ENCODE data around the gene PGM5. TPM values are rescaled to one million over a fixed set of nuclear protein-coding genes. Genes with fewer than 3 reads are reported as not detected.
"Not testable (repeated sequence)": the region's sequence is repeated elsewhere in the genome, so short reads cannot be mapped to it uniquely, and the experiment has no call there.

The PGM5 gene
- total RNA-seq, 4 donors from 2014 or later = 153 to 289 (median 274) TPM

DNA sequence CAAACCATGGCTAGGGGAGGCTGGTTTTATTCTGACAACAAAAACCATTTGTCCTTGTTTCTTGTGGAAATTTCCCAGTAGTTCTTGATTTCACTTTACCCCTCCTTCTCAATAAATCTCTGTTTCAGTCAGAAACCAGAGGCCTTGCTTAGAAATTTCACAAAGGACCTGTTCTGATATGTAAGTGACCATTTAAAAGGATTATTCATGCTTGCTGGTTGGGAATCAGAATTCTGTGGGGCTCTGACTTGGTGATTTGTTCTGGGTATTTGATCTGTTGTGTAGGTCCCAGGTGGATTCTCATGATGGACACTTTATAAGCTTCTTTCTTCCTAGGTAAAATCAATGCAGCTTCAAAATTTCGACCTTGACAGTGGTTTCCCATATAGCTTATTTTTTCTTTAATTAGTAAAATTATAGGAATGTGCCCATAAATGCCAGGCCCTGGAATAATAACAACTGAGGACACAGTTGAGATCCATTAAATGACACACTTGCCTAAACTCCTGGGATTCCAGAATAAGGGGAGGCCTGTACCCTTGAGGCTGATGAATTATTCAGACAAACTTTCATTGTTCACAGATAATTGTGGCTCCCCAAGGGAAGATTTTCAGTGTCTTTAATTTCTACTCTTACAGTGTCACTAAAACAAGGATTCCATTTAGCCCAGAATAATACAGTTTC lies 40.1 kb downstream of the PGM5 start:
- H3K9me3 ChIP-seq; H3K4me3 ChIP-seq; intact Hi-C loops (cut with DNase I; ENCODE audit: low total_unique reads); H3K36me3 ChIP-seq; H3K27me3 ChIP-seq; DNase-seq; H3K4me1 ChIP-seq: not testable (repeated sequence)
- H3K27ac ChIP-seq = peak overlapping the region; percentile 26 to 41

DNA sequence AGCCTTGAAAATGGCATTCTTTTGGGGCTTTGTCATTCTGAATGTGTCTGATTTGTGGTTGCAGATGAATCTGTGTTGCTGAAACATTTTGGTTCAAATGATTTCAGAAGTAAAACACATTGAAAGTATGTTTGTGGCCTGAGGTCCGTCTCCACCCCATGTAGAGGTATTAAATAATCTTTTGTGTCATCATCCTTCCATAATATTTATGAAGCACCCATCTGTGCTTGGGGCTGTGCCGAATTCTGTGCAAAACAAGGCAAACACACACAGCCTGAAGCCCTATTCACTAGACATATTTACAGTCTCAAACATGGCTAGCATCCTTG lies 40.6 kb downstream of the PGM5 start:
- intact Hi-C loops (cut with DNase I; ENCODE audit: low total_unique reads); H3K27me3 ChIP-seq; H3K4me3 ChIP-seq; H3K9me3 ChIP-seq; H3K36me3 ChIP-seq; DNase-seq; H3K4me1 ChIP-seq: not testable (repeated sequence)
- H3K27ac ChIP-seq = peak overlapping the region; percentile 26 to 41

DNA sequence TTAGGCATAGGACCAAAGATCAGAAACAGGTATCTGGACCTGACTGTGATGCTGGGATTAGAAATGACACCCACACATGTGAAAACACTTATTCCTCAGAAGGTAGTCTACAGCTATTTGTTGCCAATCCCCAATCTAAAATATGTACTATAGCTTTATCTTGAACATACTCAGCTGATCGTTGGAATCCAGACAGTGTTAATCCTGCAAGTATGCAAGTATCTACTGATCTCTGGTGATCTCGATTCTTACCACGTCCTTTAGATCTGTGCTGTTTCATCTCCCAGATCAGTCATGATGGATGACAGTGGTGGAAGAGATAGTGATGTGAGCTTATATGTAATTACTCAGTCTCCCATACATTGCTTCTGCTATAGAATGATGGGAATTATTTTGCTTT lies 41.4 kb downstream of the PGM5 start:
- H3K9me3 ChIP-seq; intact Hi-C loops (cut with DNase I; ENCODE audit: low total_unique reads); H3K4me3 ChIP-seq; H3K4me1 ChIP-seq; H3K36me3 ChIP-seq; DNase-seq; H3K27me3 ChIP-seq; H3K27ac ChIP-seq: not testable (repeated sequence)

DNA sequence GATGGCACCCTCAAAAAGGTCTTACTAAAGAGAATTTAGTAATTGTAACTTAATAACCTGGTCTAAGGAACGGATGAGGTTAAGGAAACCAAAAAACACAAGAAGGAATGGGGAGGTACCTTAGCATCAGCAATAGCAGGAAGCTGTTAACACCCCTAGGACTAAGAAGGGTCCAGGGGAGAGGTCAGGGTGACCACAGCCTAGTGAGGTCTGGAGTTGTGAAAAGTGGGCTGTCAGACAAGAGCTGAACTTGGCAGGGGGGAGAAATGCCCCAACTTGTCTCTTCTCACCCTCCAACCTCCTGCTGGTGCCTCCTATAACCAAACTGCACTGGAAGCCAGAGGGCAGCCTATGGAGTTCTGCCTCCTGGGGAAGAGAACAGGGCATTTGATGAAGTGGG lies 41.9 kb downstream of the PGM5 start:
- H3K36me3 ChIP-seq; H3K27ac ChIP-seq; intact Hi-C loops (cut with DNase I; ENCODE audit: low total_unique reads); H3K4me1 ChIP-seq; H3K9me3 ChIP-seq; H3K27me3 ChIP-seq; H3K4me3 ChIP-seq; DNase-seq: not testable (repeated sequence)

DNA sequence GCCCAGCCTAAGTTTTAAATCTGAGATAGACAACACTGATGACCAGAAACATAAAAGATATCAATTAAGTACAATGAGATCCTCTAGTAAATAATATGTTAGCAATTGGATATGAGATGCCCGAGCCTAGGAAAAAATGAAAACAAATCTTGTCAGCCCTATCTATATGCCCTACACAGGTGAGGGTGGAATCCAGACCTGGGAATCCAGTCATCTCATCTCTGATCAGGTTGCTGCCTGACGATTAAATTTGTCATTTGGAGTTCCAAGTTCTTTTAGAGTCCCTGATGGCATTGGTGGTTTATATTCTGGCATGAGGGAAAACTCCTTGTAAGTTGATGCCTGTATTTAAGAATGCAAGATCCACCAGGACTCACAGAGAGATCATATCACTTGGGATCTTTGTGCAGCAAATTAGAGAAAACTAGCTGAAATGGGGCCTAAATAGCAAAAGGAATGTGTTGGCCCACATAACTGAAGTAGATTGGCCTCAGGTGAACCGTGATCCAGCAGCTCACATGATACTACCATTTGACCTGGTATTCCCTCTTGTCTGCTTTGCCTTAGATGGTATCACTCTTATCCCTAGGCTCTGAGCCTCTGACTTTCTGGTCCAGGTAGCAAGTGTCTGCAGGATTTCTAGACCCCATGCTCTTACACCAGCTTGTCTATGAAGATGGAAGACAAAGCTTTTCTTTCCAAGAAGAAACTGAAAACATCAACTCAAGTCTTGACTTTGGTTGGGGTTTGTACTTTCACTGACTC lies 48.2 kb downstream of the PGM5 start:
- H3K4me1 ChIP-seq; intact Hi-C loops (cut with DNase I; ENCODE audit: low total_unique reads); H3K4me3 ChIP-seq; H3K27ac ChIP-seq; H3K27me3 ChIP-seq; H3K36me3 ChIP-seq; DNase-seq; H3K9me3 ChIP-seq: not testable (repeated sequence)

DNA sequence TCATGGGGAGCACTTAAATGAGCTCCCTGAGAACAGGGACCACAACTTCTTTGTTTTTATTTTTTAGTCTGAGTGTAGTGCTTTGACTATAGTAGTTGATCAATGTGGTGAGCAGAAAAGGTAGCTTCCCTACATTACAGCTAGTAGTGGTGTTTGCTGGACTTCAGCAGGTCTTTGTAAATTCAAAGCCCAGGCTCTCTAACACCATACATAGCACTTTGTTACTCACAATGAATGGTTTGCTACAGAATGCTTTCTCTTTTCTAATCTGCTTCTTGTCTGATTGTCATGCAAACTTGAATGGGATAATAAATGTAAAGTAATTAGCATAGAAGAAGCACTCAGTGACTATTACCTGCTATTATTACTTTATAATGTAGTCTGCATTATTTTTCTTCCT lies 55.5 kb downstream of the PGM5 start:
- H3K27ac ChIP-seq; H3K27me3 ChIP-seq; H3K9me3 ChIP-seq; intact Hi-C loops (cut with DNase I; ENCODE audit: low total_unique reads); H3K4me1 ChIP-seq; DNase-seq; H3K4me3 ChIP-seq; H3K36me3 ChIP-seq: not testable (repeated sequence)

DNA sequence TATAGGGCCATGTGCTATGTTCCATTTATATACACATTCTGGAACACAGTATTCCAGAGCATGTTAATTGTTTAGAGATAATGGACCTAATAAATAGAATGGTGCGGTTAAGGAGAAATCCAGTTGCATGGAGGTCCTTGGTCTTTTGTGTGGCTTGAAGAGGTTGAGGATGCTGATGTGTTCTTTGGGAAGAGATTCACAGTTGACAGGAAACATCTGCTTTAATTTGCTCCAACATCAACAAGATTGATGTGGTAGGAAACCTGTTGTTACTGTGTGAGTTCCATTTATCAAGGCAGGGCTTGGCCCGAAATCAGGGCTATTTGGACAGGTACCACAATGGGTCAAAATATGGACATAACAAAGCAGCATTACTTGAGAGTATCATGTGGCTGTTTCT lies 56.3 kb downstream of the PGM5 start:
- H3K9me3 ChIP-seq; H3K27me3 ChIP-seq; H3K4me1 ChIP-seq; H3K27ac ChIP-seq; intact Hi-C loops (cut with DNase I; ENCODE audit: low total_unique reads); H3K4me3 ChIP-seq; H3K36me3 ChIP-seq; DNase-seq: not testable (repeated sequence)

DNA sequence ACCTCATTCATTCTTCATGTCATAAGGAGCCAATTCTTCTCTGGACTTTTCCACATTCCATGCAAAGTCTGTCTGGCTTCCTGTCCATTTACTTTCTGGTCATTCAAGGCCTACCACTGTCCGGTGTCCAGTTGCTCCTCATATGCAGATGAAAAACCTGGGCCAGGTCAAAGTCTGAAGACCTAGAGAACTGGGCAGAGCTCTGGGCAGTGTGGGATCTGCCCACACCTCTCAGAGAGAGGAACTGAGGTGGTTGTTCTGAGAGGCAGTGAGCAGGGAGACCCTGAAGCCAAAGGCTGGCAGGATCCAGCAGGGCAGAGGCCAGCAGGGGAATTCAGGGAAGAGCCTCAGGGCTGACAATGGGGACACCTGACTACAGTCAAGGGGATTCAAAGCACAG lies 58.7 kb downstream of the PGM5 start:
- H3K4me3 ChIP-seq; DNase-seq; H3K4me1 ChIP-seq; H3K36me3 ChIP-seq; H3K27ac ChIP-seq; H3K27me3 ChIP-seq; H3K9me3 ChIP-seq; intact Hi-C loops (cut with DNase I; ENCODE audit: low total_unique reads): not testable (repeated sequence)

DNA sequence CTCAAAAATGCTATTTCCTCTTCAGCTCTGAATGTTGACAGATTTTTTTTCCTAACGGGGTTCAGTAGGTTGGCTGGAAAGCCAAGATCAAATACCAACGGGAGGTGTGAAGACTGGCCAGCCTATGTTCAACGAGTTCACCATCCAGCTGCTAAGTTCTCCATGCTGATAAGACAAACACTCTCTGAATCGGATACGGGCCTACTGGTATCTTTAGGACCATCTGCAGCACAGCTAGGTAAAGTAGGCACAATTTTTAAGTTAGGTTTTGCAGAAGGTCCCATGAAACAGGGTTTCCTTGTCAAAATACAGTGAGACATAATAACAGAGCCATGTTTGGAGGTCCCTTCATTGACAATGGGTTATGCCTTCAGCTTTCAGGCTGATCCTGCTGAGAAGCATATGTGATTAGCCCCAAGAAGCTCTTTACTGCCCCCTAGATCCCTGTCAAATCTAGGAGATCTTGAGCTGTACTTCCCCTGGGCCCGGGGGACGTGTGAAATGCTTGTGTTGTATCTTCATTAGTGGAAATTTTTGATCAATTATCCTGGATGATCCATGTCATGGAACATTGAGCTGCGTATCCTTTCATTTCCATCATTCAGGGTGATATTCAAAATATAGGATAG lies 60.6 kb downstream of the PGM5 start:
- no peaks in the 10 kb centered on the region for H3K36me3 ChIP-seq
- H3K27ac ChIP-seq = peak overlapping the region in 1 of 2 donors; percentile 39
- no peak for DNase-seq
- no peak overlapping the region for H3K4me3 ChIP-seq
- no peaks in the 10 kb centered on the region for H3K4me1 ChIP-seq
- TF ChIP-seq, protein P1, sequence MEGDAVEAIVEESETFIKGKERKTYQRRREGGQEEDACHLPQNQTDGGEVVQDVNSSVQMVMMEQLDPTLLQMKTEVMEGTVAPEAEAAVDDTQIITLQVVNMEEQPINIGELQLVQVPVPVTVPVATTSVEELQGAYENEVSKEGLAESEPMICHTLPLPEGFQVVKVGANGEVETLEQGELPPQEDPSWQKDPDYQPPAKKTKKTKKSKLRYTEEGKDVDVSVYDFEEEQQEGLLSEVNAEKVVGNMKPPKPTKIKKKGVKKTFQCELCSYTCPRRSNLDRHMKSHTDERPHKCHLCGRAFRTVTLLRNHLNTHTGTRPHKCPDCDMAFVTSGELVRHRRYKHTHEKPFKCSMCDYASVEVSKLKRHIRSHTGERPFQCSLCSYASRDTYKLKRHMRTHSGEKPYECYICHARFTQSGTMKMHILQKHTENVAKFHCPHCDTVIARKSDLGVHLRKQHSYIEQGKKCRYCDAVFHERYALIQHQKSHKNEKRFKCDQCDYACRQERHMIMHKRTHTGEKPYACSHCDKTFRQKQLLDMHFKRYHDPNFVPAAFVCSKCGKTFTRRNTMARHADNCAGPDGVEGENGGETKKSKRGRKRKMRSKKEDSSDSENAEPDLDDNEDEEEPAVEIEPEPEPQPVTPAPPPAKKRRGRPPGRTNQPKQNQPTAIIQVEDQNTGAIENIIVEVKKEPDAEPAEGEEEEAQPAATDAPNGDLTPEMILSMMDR (IDR thresholded peaks at IDR 0.05) = no peak
- no peak for TF ChIP-seq POLR2A (IDR thresholded peaks at IDR 0.05)
- no peaks in the 10 kb centered on the region for H3K27me3 ChIP-seq
- H3K9me3 ChIP-seq = no peaks in the 10 kb centered on the region
- intact Hi-C loops (cut with DNase I; ENCODE audit: low total_unique reads) = no loop called here

Measured in uterus (tissue), 4 donors.